Measurements from ENCODE around the gene DGKZ.

DNA sequence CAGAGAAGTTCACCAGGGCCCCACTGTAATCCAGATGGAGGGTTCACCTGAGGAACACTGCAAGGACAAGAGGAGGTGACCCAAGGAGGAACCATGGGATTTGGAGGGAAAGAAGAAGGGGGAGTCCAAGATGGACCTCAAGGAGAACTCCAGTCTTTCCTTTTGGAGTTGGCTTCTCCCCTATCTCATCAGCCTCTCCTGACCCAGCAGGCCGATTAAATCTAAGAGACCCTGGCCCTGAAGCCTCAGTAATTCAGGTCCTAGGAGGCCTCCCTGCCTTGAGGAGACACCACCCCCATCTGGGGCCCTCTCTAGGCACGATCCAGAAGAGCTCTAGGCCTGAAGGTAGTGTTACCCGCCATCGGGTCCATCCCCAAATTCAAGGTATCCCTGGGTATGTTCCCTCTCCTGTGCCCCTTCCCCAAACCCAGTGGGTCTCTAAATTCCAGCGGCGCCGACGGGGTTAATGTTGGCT, 15.1 kb upstream of the DGKZ start:
- no peak for TF ChIP-seq SP1 (IDR thresholded peaks at IDR 0.05)
- TF ChIP-seq BHLHE40 (IDR thresholded peaks at IDR 0.05; ENCODE audit: borderline replicate concordance): no peak

Data from HEK293T (cell line).